Islet precursor cell (in vitro differentiated cells): ENCODE results near the gene DHX9.
A peak's percentile ranks its signal among the peaks of the same experiment; 100 is the strongest.

Experiments used
- DNase-seq: peaks from one replicate; pipeline ENCODE4 v3.0.0-alpha.2; 2018

Gene DHX9

DNA sequence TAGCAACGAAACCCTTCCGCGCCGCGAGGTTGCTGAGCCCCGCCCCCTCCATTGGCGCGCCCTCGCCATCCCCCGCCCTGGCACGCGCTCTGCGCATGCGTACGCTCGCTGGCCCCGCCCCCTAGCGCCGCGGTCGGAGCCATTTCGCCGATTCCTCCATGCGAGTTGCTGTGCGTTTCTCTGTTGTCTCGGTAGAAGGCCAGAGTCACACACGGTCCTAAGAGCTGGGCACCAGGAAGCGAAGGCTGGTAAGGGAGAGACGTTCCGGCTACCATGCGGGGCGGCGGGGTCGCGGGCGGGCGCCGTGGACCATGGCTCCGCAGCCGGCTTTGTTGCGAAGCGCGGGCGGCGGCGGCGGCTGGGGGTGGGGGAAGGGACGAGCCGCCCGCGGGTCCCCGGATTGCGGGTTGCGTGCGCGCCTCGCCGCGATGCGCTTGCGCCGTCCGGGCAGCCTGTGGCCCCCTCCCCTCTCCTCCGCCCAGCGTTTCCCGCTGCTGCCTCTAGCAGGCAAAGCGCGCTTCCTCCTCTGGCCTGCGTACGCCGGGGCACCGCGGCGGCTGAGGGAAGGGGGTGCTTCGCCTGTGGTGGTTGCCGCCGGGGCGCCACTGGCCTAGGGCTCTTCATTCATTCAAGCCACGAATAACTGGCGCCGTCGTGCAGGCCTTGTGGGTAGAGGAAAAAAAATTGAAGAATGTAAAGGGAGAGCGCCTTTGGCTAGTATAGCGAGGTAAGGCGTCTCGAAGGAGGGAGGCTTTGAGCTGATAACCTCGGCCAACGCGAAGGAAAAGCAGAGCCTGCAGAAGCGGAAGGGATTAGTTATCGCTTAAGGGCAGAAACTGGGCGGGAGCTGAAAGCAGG is at the start of gene DHX9:
TSS of gene DHX9 (plus strand) at position 139 of the 858 bp plus-strand sequence. CDS start 3,220 bp downstream, outside the sequence.
- DNase-seq = peak; percentile 96

DNA sequence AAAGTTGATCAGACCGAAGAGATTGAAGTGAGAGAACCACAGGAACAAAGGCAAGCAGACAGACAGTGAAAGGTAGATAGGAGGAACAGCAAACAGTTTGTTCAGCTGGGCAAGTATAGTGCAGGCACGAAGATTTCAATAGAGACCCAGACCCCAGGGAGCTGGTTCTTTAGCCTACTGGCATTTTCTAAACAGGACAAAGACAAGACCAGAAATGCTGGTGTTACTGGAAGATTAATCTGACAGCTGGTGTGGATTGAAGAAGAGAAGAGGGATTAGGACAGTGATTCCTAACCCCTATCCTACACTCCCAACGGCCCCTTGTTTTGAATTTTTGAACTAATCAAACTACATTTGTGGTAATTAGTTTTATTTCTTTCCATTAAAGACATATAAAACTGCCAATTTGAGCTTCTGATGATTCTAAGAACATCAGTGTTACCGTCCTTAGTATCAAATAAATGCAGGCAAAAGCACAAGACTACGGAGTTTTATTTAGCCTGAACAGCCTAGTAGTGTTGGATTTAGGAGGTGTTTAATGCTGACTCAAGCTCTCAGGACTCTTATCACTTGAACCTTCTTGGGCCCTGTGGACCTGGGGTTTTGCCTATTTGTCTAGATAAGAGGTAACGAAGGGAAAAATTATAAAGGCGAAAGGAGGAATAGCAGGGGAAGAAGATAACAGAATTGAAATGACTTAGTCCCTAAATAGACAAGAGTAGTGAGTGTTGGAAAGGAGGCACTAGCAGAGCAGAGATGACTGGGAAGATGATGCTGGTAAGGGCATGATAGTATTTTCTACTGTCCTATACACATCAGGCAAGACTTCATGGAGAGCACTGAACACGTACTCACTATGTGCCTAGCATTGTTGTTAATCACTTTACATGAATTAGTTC is 47.6 kb upstream of the DHX9 start:
- DNase-seq = no peak

DNA sequence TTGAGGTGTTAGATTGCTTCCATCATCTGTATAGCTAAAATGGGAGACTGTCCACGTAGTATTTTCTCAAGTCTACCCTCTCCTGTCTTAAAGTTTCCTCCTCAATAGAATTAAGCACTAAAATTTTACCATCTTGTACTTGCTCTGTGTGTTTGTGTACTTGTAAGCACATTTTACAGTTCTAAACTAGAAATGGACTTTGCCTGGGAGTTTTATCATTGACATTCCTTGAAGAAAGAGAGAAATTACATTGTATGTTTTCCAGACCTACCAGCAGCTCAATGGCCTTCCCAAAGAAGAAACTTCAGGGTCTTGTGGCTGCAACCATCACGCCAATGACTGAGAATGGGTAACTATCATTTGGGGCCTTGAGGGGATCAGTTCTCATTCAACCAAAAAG is 45.1 kb upstream of the DHX9 start:
- no peak for DNase-seq

DNA sequence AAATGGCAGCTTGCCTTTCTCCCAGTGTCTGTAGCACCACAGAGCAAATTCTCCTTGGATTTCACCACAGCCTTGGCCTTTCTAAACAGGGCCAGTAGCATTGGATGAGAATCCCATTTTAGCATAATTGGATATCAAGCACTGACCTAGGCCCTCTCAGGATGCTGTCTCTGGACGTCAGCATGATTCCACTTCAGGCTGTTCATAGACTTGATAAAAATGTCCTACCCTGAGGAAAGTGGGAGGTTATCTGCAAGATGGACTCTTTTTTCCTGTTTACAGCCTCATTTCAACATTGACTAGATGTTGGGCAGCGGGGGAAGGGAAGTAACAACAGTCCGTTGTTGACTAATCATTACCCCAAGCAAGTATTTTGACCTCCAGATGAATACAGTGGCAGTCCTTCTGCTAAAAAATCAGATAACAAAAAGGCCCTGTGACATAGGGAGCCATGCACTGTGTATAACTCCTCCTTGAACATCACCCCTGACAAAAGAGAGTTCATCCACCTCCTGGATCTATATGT is 44.4 kb upstream of the DHX9 start:
- no peak for DNase-seq

DNA sequence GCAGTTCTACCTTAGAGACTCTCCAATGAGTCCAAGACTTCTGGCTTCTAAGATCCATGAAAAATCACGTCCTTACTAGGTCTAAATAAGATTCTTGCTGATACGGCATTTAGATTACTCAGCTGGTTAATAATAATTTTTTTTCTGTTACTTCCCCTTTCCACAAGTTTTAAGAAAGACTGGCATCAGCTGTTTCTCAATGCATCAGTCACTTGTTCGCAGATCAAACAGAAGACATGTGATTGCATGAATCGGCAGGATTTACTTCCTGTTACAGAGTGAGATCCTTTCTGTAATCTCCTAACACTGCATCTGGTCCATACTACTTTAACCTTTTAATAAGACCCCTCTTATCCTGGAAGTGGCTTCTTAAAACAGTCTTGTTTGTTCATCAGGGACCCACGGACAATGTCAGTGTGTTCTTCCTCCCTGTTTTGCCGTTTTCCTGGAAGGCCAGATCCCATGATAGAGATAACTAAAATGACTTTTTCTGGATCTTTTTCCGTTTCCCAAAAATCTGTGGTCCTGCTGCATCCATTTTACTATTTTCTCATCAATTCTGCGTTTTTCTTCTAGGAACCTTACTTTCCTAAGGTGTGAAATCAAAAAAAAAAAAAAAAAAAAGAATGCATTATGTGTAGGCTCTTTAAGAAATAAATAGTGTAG is 43.5 kb upstream of the DHX9 start:
- no peak for DNase-seq

DNA sequence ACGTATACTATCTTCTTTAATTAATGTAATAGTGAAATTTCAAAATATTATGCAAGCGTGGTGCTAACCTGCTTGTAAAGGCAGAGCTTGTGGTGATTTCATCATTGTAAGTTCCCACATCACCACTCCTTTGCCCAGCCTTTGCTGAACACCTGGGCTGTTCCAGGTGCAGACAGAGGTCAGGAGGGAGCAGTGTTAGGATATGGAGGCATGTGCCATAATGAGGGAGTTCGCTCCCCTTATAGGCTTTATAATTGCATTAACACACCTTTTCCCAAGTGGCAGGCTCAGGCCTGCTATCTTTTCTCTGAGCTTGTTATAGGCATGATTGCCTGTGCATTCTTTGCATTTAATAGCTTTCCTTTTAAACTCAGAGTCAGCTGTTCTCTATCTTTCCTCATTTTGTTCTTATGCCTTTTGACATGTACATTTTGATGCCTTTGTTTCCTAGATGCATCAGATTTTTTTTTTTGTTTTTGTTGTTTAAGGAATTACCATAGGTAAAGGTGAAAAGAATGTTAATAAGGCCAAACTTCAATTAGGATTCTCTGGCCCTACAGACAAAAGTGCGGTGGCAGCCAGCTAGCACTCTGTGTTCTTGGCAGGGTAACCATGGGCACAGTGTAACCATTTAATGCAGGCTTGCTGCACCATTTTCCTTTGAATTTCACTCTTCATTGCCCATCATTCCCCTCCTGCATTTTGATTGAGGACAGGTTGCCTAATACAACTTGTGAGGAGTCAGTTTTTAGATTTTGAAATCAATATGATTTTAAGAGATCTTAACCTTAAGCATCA is 36.9 kb upstream of the DHX9 start:
- DNase-seq = no peak

DNA sequence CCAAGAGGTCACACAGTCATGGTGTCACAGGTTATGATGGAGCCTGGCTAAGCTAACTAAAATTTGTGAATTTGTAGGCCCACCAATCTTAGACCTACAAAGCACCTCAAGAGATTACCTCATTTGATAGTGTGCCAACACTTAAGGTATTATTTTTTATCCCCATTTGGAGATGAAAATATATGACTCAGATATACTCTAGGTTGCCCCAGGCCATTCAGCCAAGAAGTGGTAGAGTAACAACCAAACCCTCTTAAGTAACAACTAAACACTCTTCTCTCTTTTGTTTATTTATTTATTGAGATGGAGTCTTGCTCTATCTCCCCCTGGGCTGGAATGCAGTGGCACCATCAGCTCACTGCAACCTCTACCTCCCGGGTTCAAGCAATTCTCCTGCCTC is 35.3 kb upstream of the DHX9 start:
- DNase-seq = no peak

DNA sequence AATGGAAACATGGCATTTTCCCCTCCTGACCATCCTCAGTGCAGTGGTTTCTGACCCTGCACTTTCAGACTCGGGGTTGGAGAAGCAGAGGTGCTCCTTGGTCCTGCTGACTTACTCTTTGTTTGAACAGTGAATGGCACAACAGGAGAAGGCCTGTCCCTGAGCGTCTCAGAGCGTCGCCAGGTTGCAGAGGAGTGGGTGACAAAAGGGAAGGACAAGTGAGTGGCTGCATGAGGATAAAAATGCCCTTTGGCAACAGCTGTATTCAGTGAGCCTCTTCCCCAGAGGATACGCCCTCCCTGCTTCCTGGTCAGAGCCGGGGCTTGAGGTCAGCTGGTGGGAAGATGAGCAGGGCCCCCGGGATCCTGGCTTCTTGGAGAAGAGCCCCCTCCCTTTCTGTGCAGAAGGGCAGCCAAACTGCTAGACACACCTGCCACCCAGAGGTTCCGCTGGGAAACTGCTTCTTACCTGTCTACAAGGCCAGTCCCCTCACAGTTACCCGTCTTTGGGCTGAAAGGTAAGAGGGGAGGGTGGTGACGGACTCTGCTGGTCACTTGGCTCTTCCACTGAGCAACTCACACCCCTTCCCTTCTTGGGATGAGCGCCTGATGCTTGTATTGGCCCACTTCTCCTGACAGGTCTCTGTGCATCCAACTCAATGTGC is 33.0 kb upstream of the DHX9 start:
- DNase-seq = peak; percentile 76

DNA sequence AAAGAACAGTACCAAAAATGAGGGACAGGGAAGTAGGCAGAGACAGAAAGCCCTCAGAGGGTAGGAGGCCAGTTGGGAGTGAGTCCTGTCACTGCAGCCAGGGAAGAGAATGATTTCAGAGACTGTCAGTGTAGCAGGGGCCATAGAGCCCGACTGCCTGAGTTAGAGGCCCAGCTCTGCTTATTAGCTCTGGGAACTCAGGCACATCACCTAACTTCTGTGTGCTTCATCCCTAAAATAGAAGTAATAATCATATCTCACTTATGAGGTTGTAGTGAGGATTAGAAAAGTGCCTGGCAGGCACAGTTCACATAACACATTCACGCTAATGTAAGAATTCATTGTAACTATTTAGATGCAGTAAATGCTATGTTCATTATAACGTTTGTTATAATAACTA is 31.2 kb upstream of the DHX9 start:
- no peak for DNase-seq

DNA sequence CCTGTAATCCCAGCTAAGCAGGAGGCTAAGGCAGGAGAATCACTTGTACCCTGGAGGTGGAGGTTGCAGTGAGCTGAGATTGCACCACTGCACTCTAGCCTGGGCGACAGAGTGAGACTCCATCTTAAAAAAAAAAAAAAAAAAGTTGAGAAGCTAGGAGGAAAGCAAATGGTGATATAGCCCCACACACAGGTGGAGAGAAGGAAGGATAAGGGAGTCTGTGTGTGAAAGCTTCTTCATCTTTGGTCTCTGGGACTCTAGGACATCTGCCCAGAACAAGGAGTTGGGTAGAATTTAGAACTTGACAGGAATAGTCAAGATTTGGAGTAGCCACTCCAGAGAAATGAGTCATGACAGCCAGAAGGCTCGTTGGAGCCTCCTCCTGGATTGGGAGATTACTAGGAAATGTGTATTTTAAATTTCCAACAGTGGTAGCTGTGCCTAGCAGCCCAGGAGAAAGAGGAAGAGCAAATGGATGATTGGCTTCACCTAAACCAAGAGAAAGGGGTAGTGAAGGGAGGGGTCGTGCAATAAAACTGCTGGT is 29.7 kb upstream of the DHX9 start:
- DNase-seq = no peak

DNA sequence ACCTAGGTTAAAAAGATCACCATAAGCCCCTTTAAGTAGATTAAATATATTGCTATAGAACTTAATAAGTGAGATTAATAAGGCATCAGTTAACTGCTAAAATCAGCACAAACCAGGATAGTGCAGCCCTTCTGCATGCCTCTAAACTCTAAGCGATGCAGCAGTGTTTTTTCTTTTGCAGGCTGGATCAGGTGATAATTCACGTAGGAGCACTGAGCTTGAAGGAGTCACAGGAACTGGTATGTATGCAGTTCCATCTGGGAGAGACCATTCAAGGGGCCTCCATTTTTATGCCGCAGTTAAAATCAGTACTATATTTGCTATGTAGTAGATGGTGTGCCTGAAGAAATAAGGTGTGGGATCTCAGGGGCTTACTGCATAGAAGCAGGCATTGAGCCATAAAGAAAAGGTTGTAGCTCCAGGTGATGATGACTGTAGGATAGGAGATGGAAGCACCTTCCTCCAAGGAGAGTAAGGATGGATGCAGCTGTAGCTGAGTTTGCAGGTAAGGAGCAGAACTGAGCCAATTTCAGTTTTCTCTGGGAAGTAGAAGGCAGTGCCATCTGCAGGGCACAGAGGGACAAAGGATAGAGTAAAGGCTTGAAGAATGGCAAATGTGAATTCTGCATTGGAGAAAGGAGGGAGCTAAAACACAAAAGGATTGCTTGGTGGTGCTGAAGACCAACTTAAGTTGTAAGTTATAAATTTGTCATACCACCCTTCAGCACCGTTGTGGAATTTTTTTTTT is 27.0 kb upstream of the DHX9 start:
- no peak for DNase-seq

DNA sequence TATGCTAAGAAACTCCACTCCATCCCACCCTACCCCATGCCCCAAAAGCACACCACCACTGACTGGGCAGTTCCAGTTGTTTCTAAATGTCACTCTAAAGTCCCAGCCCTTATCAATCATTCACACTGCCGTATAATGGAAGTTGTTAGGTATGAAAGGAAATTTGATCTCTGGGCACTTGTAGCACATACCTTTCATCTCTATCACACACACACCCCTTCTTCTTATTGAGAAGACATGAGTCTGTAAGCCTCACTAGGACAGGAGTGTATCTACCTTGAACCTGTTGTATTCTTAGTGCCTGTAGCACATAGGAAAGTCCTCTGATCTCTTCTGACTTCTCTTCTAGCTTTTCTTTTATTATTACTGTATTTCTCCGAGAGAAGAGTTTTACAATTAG is 22.3 kb upstream of the DHX9 start:
- no peak for DNase-seq

DNA sequence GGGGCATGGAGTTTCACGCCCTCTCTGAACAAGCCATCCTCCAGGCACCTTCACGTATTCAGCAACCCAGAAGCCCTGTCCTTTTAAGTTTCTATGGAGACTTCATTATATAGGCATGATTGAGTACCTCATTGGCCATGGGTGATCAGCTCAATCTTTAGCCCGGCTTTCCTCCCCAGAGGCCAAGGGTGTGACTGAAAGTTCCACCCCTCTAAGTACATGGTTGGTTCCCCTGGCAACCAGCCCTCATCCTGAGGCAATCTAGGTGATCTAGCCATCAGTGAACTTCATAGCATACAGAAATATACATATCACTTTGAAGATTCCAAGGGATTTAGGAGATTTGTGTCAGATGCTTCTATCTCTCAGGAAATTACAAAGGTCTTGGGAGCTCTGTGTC is 21.3 kb upstream of the DHX9 start:
- no peak for DNase-seq

DNA sequence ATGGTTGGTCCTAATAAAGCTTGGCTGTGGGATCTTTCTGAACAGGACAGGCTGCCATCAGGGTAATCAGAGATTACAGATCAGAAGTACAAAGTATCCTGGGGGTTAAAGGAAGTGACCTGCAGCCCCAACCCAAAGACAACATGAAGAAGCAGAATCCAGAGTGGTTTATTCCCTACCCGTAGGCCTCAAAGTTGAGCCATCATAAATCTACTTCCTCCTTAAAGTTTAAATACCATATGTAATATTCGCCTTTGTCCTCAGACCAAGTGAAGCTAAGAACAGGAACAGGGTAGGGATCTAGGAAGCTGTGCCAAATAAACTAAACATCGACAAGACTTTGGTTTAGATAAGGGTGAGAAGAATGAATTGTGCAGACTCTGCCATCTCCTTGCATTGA is 15.9 kb upstream of the DHX9 start:
- DNase-seq = no peak

DNA sequence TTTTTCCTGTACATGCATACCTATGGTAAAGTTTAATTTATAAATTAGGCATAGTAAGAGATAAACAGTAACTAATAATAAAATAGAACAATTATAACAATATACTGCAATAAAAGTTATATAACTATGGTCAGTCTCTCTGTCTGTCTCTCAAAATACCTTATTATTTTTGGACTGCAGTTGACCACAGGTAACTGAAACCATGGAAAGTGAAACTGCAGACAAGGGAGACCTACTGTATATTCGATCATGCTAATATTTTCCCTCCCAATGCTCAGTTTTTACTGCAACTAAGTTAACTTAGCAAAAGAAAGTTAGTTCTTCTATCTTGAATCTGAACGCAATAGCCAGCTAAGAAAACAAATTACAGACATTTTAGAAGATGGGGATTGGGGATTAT is 12.3 kb upstream of the DHX9 start:
- no peak for DNase-seq

DNA sequence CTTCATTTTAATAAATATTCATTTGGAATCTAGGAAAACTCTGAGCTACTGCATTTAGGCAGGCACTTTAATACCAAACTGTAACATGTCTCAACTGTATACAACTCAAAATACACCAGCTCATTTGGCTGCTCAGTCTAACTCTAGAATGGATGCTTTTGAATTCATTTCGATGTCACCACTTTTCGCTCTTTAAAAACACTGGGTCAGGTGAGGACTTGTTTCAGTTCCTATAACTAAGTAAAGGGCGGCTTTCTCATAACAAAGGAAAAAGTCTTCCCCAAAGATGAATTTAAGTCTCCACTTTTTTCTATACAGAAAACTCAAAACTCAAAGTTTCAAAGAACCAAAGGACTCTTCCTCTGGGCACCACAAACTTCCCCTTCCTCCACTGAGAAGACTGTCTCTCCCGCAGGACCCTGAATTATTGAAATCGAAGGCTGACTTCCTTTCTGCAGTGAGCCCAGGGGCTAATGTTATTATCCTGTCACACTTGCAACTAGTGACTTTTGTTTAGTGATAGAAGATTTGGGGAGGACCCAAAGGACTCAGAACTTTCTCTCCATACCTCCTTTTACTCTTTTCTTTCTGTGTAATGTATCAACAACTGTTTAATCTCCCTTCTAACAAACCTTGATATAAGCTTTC is 9.7 kb upstream of the DHX9 start:
- no peak for DNase-seq

DNA sequence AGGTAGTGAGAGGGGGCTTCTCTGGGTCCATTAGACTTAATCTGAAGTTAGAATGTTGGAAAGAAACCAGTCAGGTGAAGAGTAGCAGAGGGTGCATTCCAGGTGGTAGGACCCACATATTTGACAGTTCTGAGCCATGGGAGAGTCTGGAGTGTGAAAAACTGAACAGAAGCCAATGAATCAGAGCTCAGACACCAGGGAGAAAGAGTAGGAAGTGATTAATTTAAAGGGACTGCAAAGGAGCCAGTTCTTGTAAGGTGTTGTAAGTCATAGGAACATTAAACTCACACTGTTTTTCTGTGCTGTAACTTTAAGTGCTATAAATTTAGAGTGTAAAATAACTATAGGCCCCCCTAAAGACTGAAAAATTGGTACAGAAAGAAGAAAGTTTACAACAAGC is 5.9 kb upstream of the DHX9 start:
- no peak for DNase-seq

DNA sequence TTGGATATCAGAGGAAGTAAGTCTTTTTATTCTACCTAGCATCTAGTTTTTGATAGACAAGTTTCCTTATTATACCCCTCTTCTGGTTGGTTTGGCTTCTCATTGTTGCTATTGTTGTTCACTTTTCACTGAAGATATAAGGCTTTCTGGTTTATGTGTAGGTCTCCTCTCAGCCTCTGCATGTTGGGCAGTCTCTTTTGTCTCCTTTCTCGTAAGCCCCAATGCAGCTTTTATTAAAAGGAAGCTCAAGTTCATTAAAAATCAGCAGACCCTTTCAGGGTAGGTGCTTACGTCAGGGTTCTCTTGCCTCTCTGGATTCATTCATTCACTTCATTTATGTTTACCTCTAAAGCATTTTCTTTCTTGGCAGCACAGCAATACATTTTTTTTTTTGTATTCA is 4.8 kb upstream of the DHX9 start:
- no peak for DNase-seq

DNA sequence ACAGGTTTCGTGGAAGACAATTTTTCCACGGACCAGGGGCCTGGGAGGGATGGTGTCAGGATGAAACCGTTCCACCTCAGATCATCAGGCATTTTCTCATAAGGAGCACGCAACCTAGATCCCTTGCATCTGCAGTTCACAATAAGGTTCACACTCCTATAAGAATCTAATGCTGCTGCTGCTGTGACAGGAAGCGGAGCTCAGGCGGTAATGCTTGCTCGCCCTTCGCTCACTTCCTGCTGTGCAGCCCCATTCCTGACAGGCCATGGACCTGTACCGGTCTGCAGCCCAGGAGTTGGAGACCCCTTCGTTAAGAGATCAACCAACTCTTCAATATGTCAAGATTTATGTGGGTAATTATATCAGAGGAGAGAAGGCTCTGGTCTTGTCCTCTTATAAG is 3.3 kb upstream of the DHX9 start:
- no peak for DNase-seq

DNA sequence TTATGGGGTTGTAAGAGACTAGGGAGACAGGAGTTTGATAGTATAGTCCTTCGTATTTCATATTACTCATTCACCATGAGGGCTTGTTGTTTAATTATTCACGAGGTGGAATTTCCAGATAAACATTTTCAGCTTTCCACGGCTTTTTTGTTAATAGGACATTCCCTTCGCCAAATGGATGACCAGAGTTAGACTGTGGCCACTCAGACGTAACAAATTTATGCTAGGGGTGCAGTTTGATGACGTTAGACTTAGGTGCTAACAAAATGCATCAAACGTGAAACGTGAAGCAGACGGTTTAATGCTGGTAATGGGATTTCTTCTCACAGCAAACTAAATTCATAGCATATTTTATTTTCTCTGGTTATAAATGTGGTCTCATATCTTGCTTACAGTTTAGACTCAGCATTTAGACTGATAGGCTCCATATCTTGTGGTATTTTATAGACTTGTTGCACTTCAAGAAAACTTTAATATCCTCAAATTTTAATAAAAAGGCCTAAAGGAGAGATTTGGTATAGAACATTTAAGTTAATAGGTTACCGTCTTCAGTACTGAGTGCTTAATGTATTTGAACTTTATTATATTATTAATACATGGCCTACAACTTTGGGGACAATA is 2.3 kb downstream of the DHX9 start:
- no peak for DNase-seq
